ENCODE data around the gene HNRNPA1. TPM values are rescaled to one million over a fixed set of nuclear protein-coding genes. Genes with fewer than 3 reads are reported as not detected.

HNRNPA1 gene
- total and polyA plus RNA-seq, 8 donors = 652 to 4,346 (median 3,545) TPM

DNA sequence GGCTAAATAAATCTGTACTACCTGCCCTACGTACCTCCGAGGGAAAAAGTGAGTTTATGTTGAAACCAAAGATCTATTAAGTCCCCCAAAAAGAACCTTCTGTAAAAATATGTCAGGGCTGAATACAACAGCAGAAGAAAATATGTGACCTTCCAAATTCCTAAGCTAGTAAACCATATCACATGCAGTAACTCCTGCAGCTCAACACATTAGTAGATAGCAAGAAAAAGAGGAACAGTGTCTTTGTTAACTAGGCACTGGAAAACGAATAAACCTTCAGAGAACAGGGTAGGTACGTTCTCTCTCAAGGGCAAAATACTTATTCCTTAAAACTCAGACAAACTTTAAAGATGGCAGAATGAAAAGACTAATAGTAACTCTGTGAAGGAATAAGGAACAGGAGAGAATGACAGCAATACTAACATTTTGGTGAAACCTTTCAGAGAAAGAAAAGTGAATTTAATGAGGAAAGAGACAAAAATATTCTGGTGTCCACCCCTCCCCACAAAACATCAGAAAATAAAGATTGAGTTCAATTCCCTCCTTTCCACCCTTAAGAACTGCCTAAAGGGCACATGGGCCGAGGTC lies 18.6 kb upstream of the HNRNPA1 start:
- DNase-seq (no peak), ATAC-seq (no peak)
- Histone ChIP-seq H3K4me3 (no peak overlapping the region), H3K4me1 (peaks cover 6 to 47% of the 10 kb centered on the region in 2 donors), H3K27ac (peak overlapping the region; percentile 9 to 23), H3K9me3 (no peaks in the 10 kb centered on the region), H3K27me3 (no peaks in the 10 kb centered on the region), H3K36me3 (peaks cover 0 to 6% of the 10 kb centered on the region in 2 donors)
- TF ChIP-seq, protein P1, sequence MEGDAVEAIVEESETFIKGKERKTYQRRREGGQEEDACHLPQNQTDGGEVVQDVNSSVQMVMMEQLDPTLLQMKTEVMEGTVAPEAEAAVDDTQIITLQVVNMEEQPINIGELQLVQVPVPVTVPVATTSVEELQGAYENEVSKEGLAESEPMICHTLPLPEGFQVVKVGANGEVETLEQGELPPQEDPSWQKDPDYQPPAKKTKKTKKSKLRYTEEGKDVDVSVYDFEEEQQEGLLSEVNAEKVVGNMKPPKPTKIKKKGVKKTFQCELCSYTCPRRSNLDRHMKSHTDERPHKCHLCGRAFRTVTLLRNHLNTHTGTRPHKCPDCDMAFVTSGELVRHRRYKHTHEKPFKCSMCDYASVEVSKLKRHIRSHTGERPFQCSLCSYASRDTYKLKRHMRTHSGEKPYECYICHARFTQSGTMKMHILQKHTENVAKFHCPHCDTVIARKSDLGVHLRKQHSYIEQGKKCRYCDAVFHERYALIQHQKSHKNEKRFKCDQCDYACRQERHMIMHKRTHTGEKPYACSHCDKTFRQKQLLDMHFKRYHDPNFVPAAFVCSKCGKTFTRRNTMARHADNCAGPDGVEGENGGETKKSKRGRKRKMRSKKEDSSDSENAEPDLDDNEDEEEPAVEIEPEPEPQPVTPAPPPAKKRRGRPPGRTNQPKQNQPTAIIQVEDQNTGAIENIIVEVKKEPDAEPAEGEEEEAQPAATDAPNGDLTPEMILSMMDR (IDR thresholded peaks at IDR 0.05) = no peak
- intact Hi-C loops (cut with DNase I) = no loop called here

DNA sequence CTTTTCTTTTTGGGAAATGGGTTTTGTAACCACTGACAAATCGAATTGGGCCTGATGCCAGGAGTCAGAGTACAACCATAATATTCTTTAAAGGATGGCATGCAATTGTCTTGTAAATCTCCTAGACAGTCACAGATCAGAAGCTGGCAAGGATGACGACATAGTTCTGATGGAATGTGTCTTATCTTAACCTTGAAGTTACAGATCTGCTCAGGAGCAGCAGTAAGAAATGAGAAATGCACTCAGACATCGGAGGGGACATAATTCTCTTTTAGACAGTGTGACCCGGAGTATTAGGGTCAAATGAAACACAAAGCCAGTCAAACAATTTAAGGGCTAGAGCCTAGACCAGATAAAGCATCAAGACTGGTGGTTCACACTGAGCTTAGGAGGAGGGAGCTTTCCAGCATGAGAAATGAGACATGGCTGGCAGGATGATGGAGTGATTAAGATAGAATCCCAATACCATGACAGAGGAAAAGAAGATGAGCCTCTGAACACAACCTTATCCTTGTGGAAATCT lies 18.1 kb upstream of the HNRNPA1 start:
- DNase-seq (no peak), ATAC-seq (no peak)
- H3K9me3 ChIP-seq = no peaks in the 10 kb centered on the region
- no peak overlapping the region for H3K4me3 ChIP-seq
- H3K27ac ChIP-seq = peak overlapping the region in 1 of 2 donors; percentile 23
- TF ChIP-seq, protein P1 (IDR thresholded peaks at IDR 0.05) = no peak
- intact Hi-C loops (cut with DNase I) = no loop called here
- H3K36me3 ChIP-seq = peaks cover 0 to under 1% of the 10 kb centered on the region in 2 donors
- H3K27me3 ChIP-seq = no peaks in the 10 kb centered on the region
- peaks cover 6 to 47% of the 10 kb centered on the region in 2 donors for H3K4me1 ChIP-seq

DNA sequence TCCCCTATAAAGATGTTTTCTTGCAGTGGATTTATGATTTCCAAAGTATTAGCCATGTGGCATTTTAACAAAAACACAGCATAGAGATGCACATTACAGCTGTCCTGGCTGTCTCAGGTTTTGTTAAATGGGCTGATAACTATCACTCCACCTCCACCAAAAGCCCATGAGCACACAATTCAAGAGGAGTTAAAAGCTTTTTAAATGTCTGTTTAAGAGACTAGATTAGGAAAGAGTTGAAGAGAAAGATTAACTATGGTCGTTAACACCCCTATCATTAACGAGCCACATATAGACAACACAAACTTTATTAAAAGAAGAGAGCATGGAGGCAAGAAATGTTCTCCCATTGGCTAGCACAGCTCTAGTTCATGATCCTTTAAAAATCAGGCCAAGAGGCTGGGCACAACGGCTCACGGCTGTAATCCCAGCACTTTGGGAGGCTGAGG lies 15.1 kb upstream of the HNRNPA1 start:
- no peak overlapping the region for H3K27ac ChIP-seq
- no peaks in the 10 kb centered on the region for H3K27me3 ChIP-seq

DNA sequence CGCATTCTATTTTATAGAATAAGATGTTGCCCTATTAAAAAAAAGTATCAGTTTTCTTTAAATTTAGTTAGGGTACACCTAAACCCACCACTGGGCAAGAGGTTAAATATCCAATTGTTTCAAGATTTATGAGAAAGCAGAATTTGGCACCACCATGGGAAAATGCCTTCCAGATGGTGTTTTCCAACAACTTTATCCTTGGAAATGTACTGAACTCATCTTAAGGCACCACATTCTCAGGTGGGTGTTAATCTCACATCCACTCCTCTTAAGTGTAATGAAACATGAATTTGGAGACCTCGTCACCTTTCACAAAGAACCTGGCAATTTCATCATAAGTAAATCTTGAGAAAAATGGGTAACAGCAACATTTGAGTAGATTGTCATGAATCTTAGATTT lies 13.7 kb upstream of the HNRNPA1 start:
- TF ChIP-seq, protein P1 (IDR thresholded peaks at IDR 0.05) = no peak
- H3K27me3 ChIP-seq = no peaks in the 10 kb centered on the region
- ATAC-seq (no peak), DNase-seq (no peak)
- intact Hi-C loops (cut with DNase I) = no loop called here
- H3K4me1 ChIP-seq = peaks cover 0 to 9% of the 10 kb centered on the region in 2 donors
- H3K9me3 ChIP-seq = no peaks in the 10 kb centered on the region
- no peak overlapping the region for H3K27ac ChIP-seq
- no peaks in the 10 kb centered on the region for H3K36me3 ChIP-seq
- H3K4me3 ChIP-seq = no peak overlapping the region

More for the DNA sequence above, 15.1 kb upstream of the HNRNPA1 start:
- no peaks in the 10 kb centered on the region for H3K36me3 ChIP-seq
- DNase-seq (no peak), ATAC-seq (no peak)
- TF ChIP-seq, protein P1 (IDR thresholded peaks at IDR 0.05) = no peak
- H3K9me3 ChIP-seq = no peaks in the 10 kb centered on the region
- H3K4me3 ChIP-seq = no peak overlapping the region
- peaks cover 0 to 22% of the 10 kb centered on the region in 2 donors for H3K4me1 ChIP-seq
- intact Hi-C loops (cut with DNase I) = no loop called here

DNA sequence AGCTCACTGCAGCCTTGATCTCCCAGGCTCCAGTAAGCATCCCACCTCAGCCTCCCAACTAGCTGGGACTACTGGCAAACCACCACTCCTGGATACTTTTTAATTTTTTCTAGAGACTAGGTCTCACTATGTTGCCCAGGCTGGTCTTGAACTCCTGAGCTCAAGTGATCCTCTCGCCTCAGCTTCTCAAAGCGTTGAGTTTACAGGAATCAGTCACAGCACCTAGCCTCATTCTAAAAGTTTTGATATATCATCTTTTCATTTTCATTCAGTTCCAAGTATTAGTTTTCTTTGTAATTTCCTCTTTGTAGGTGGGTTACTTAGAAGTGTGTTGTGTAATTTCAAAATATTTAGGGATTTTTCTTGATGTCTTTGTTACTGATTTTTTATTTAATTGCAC lies 10.2 kb upstream of the HNRNPA1 start:
- H3K4me3 ChIP-seq = no peak overlapping the region
- H3K9me3 ChIP-seq = no peaks in the 10 kb centered on the region
- H3K4me1 ChIP-seq = no peaks in the 10 kb centered on the region
- H3K27me3 ChIP-seq = no peaks in the 10 kb centered on the region
- DNase-seq = no peak
- H3K27ac ChIP-seq = no peak overlapping the region
- H3K36me3 ChIP-seq = peaks cover 0 to 15% of the 10 kb centered on the region in 2 donors
- TF ChIP-seq, protein P1 (IDR thresholded peaks at IDR 0.05) = no peak
- intact Hi-C loops (cut with DNase I) = no loop called here
- no peak for ATAC-seq

Measured in left lung (tissue), 10 donors.